Aorta (tissue), 5 donors: ENCODE data around the gene RSPRY1. TPM values are rescaled to one million over a fixed set of nuclear protein-coding genes. Genes with fewer than 3 reads are reported as not detected.
A peak's percentile ranks its signal among the peaks of the same experiment; 100 is the strongest.

ENCODE experiments used
- ATAC-seq: fragments of 200-7000 bp; cut with Tn5 transposase; one replicate; pipeline ENCODE4 v1.9.1; 2022; ENCODE audit warnings: moderate library complexity; ENCODE audit not compliant: low FRiP score
- DNase-seq, 2 donors: peaks; one replicate each; pipeline ENCODE4 v3.0.0-alpha.2; 2020
- H3K27ac ChIP-seq, 2 donors: one replicate each; pipeline ENCODE4 v1.5.1; 2013; ENCODE audit warnings: low read length in 2 of 2, mild to moderate bottlenecking in 2 of 2, moderate library complexity in 2 of 2, control low read depth in 1 of 2, inconsistent platforms in 1 of 2, low read depth in 1 of 2
- H3K27me3 ChIP-seq, 2 donors: one replicate each; pipeline ENCODE4 v1.6.1; 2013; ENCODE audit warnings: control low read depth in 1 of 2, low read length in 1 of 2, mild to moderate bottlenecking in 1 of 2, moderate library complexity in 1 of 2; ENCODE audit not compliant: insufficient read depth in 2 of 2, control insufficient read depth in 1 of 2
- H3K36me3 ChIP-seq, 2 donors: one replicate each; pipeline ENCODE4 v1.6.1; 2013; ENCODE audit warnings: control low read depth in 1 of 2, low read length in 1 of 2, mild to moderate bottlenecking in 1 of 2; ENCODE audit not compliant: insufficient read depth in 2 of 2, control insufficient read depth in 1 of 2
- H3K4me1 ChIP-seq, 2 donors: one replicate each; pipeline ENCODE4 v1.6.1; 2013; ENCODE audit warnings: low read length in 2 of 2, control low read depth in 1 of 2, mild to moderate bottlenecking in 1 of 2, moderate library complexity in 1 of 2; ENCODE audit not compliant: insufficient read depth in 2 of 2, control insufficient read depth in 1 of 2
- H3K4me3 ChIP-seq, 2 donors: one replicate each; pipeline ENCODE4 v1.5.1; 2013; ENCODE audit warnings: low read length in 2 of 2, control low read depth in 1 of 2, mild to moderate bottlenecking in 1 of 2
- H3K9me3 ChIP-seq: one replicate; pipeline ENCODE4 v1.6.1; 2013; ENCODE audit warnings: mild to moderate bottlenecking, low read length; ENCODE audit not compliant: control insufficient read depth
- WGBS, 2 donors: extraction: QIAGEN DNeasy Blood & Tissue Kit; methylation state at CpG; one replicate each; pipeline ENCODE4 v1.1.7; 2013; 5-methylcytosine and 5-hydroxymethylcytosine counted together
- intact Hi-C, 2 donors: fragments of 100-400 bp; cut with DNase I; formaldehyde crosslinking; loops; one replicate each; pipeline versions ENCODE4 v1.14.2 to v1.15.0; 2022
- polyA plus RNA-seq, 2 donors: library from polyadenylated mRNA; stranded (reverse); fragments of 200-250 nt; gene quantifications; one replicate each; pipeline ENCODE4 v1.2.3, GENCODE V29; 2013
- total RNA-seq, 2 donors: library from RNA; stranded (reverse); fragmentation: NEBNext Ultra II Directional; extraction: Animal tissue kit (Norgen Biotek cat#: 25700); gene quantifications; one replicate each; pipeline ENCODE4 v1.2.1, GENCODE V29; 2021
- donor health status: healthy with polysubstance abuse.
- donor health status: Bipolar disorder and iron deficiency.
- donor health status: DM: no; HTN: no; CAD: no.
- donor health status: DM: no; HTN: no; CAD: no.
- donor health status: DM: yes; HTN: yes; CAD: no.

RSPRY1 gene
- total and polyA plus RNA-seq, 4 donors = 10.4 to 32.5 (median 21.8) TPM

- intact Hi-C loops = no loop called here
- Histone ChIP-seq H3K9me3 (no peaks in the 10 kb centered on the region), H3K4me3 (no peak overlapping the region), H3K36me3 (no peaks in the 10 kb centered on the region), H3K27me3 (no peaks in the 10 kb centered on the region), H3K27ac (no peak overlapping the region), H3K4me1 (no peaks in the 10 kb centered on the region)
- 75 to 76% methylated on average over 8 of the region's 8 CpGs for WGBS, 2 donors
- ATAC-seq = no peak
- peak in 1 of 2 donors; percentile 57 for DNase-seq
Measured at GRCh38 chr16:57282510-57283213, 96.5 kb downstream of the RSPRY1 start.

GRCh38 chr16:57283214-57283958 lies 97.3 kb downstream of the RSPRY1 start:
- H3K4me1 ChIP-seq = no peaks in the 10 kb centered on the region
- 72 to 77% methylated on average over 24 of the region's 24 CpGs for WGBS, 2 donors
- H3K9me3 ChIP-seq = no peaks in the 10 kb centered on the region
- H3K36me3 ChIP-seq = no peaks in the 10 kb centered on the region
- H3K27ac ChIP-seq = no peak overlapping the region
- peak in 1 of 2 donors; percentile 73 for DNase-seq
- intact Hi-C loops = no loop called here
- ATAC-seq = no peak
- H3K4me3 ChIP-seq = no peak overlapping the region
- no peaks in the 10 kb centered on the region for H3K27me3 ChIP-seq

DNA sequence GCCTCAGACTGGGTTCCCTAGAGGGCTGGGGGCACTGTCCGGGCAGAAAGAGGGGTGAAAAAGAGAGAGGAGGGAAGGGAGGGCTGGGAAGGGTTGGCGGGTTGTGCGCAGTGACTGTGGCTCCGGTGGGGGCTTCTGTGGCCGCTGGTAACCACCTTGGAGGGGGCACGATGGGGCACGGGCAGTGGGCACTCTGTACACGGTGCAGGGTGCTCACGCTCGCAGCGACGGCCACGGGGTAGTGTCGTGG lies 97.8 kb downstream of the RSPRY1 start:
- Histone ChIP-seq H3K4me1 (no peaks in the 10 kb centered on the region), H3K27me3 (no peaks in the 10 kb centered on the region), H3K4me3 (no peak overlapping the region), H3K36me3 (no peaks in the 10 kb centered on the region), H3K27ac (no peak overlapping the region), H3K9me3 (no peaks in the 10 kb centered on the region)
- WGBS, 2 donors = 14 to 19% methylated on average over 13 to 14 of the region's 14 CpGs
- intact Hi-C loops = no loop called here
- ATAC-seq (no peak), DNase-seq (peak in 1 of 2 donors; percentile 73)

DNA sequence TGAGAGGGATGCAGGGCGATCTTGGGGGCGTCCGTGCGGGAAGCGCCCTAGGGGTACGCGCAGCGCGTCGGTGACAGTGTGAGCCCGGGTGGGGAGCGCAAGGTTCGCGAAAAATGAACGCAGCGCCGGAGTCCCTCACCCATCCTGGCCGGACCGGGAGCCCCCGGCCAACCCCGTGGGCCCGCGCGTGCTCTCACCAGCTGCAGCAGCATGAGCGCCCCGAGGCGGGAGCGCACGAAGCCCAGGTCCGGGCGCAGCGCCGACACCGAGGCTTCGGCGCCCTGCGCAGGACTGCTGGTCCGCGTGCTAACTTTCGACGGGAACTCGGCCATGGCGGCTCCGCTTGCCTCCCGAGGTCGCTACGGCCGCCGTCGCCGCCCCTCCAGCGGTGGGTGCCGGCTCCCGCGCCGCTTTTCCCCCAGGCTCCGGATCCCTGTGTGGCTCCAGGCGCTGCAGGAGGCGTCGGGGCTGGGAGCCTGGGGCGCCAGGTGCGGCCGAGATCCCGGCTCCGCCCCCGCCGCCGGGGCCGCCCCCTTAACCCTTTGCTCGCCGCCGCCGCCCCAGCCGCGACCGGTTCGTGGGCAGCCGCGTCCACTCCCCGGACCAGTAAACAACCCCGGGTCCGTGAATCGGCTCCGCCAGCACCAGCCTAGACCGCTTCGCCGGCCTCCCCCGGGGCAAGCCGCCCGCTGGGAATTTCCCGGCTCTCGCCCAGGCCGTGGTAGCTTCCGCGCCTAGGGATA lies 98.3 kb downstream of the RSPRY1 start, which contains the start of gene PLLP:
Gene PLLP (minus strand): TSS at position 464 of the 743 bp plus-strand sequence. CDS start 132 bp downstream, at position 332.
- ATAC-seq (peak; percentile 70), DNase-seq (peak in 1 of 2 donors; percentile 79)
- Histone ChIP-seq H3K4me3 (peak within 1 kb of the TSS; percentile 16 to 37), H3K36me3 (no peaks in the 10 kb centered on the region), H3K27ac (no peak within 1 kb of the TSS), H3K4me1 (no peaks in the 10 kb centered on the region), H3K9me3 (no peaks in the 10 kb centered on the region), H3K27me3 (no peaks in the 10 kb centered on the region)
- 1 to 2% methylated on average over 85 to 95 of the region's 95 CpGs for WGBS, 2 donors
- intact Hi-C loops = no loop called here

- H3K4me3 ChIP-seq = peak overlapping the region; percentile 16 to 37
- no peaks in the 10 kb centered on the region for H3K36me3 ChIP-seq
- H3K27me3 ChIP-seq = no peaks in the 10 kb centered on the region
- DNase-seq (no peak), ATAC-seq (no peak)
- no peaks in the 10 kb centered on the region for H3K4me1 ChIP-seq
- intact Hi-C loops = no loop called here
- H3K27ac ChIP-seq = no peak overlapping the region
- WGBS, 2 donors = 14 to 15% methylated on average over 22 of the region's 22 CpGs
- no peaks in the 10 kb centered on the region for H3K9me3 ChIP-seq
Measured at GRCh38 chr16:57284952-57285363, 98.8 kb downstream of the RSPRY1 start.

- H3K27me3 ChIP-seq = no peaks in the 10 kb centered on the region
- no peaks in the 10 kb centered on the region for H3K4me1 ChIP-seq
- ATAC-seq (no peak), DNase-seq (no peak)
- H3K27ac ChIP-seq = no peak overlapping the region
- intact Hi-C loops = no loop called here
- no peaks in the 10 kb centered on the region for H3K9me3 ChIP-seq
- no peak overlapping the region for H3K4me3 ChIP-seq
- H3K36me3 ChIP-seq = no peaks in the 10 kb centered on the region
- WGBS, 2 donors = 78 to 81% methylated on average over 5 of the region's 5 CpGs
Measured at GRCh38 chr16:57285379-57285778, 99.2 kb downstream of the RSPRY1 start.

GRCh38 chr16:57289391-57290257 lies 103.5 kb downstream of the RSPRY1 start:
- no peak for ATAC-seq
- Histone ChIP-seq H3K27ac (no peak overlapping the region), H3K27me3 (no peaks in the 10 kb centered on the region), H3K4me3 (no peak overlapping the region), H3K4me1 (no peaks in the 10 kb centered on the region), H3K9me3 (no peaks in the 10 kb centered on the region), H3K36me3 (no peaks in the 10 kb centered on the region)
- DNase-seq = peak in 1 of 2 donors; percentile 51
- WGBS, 2 donors = 77 to 79% methylated on average over 14 of the region's 14 CpGs
- intact Hi-C loops = loop anchor here in 1 of 2 donors (10.0 kb wide), 1 partner anchor 205 kb away; no protein-coding TSS in a partner anchor
